HUES6 (cell line): ENCODE measurements around the gene CAPZB.
A peak's percentile ranks its signal among the peaks of the same experiment; 100 is the strongest.
"Not testable (repeated sequence)": the region's sequence is repeated elsewhere in the genome, so short reads cannot be mapped to it uniquely, and the experiment has no call there.

Source experiments
- H3K27ac ChIP-seq: 2 replicates; pipeline ENCODE4 v1.7.0; 2013; ENCODE audit warnings: low read depth, mild to moderate bottlenecking, low read length, inconsistent platforms
- H3K27me3 ChIP-seq: 2 replicates; pipeline ENCODE4 v1.6.1; 2013; ENCODE audit warnings: low read length; ENCODE audit not compliant: control insufficient read depth, insufficient read depth
- H3K36me3 ChIP-seq: 2 replicates; pipeline ENCODE4 v1.6.1; 2013; ENCODE audit warnings: low read length; ENCODE audit not compliant: control insufficient read depth, insufficient read depth
- H3K4me1 ChIP-seq: 2 replicates; pipeline ENCODE4 v1.6.1; 2013; ENCODE audit warnings: low read length; ENCODE audit not compliant: control insufficient read depth, insufficient read depth
- H3K4me3 ChIP-seq: 2 replicates; pipeline ENCODE4 v1.5.1; 2013; ENCODE audit warnings: low read depth, low read length
- H3K9ac ChIP-seq: one replicate; pipeline ENCODE4 v1.6.1; 2013; ENCODE audit warnings: mild to moderate bottlenecking, low read length
- H3K9me3 ChIP-seq: 2 replicates; pipeline ENCODE4 v1.6.1; 2013; ENCODE audit warnings: low read depth, low read length; ENCODE audit not compliant: control insufficient read depth, insufficient read depth

The CAPZB gene

GRCh38 chr1:19485362-19486187, at the start of gene CAPZB:
Gene CAPZB, minus strand, starts transcription at chr1:19485539. Its CDS starts 101 bp downstream, at chr1:19485438.
- Histone ChIP-seq H3K27ac (peak within 1 kb of the TSS; percentile 98), H3K36me3 (peaks cover 22% of the 10 kb centered on the region), H3K4me3 (peak within 1 kb of the TSS; percentile 99), H3K9me3 (no peaks in the 10 kb centered on the region), H3K4me1 (peaks cover 45% of the 10 kb centered on the region), H3K9ac (peak within 1 kb of the TSS; percentile 96), H3K27me3 (no peaks in the 10 kb centered on the region)

GRCh38 chr1:19534281-19534680, 48.9 kb upstream of the CAPZB start:
- Histone ChIP-seq H3K9me3 (peaks cover 18% of the 10 kb centered on the region), H3K27me3 (no peaks in the 10 kb centered on the region), H3K27ac (no peak overlapping the region), H3K4me3 (no peak overlapping the region), H3K9ac (no peak overlapping the region), H3K36me3 (no peaks in the 10 kb centered on the region), H3K4me1 (no peaks in the 10 kb centered on the region)

- Histone ChIP-seq H3K4me1 (no peaks in the 10 kb centered on the region), H3K36me3 (no peaks in the 10 kb centered on the region), H3K27ac (no peak overlapping the region), H3K9ac (no peak overlapping the region), H3K4me3 (no peak overlapping the region), H3K27me3 (no peaks in the 10 kb centered on the region), H3K9me3 (peaks cover 18% of the 10 kb centered on the region)
Measured at GRCh38 chr1:19533626-19534025, 48.3 kb upstream of the CAPZB start.

- Histone ChIP-seq H3K9ac (no peak overlapping the region), H3K4me3 (no peak overlapping the region), H3K9me3 (peaks cover 16% of the 10 kb centered on the region), H3K27ac (no peak overlapping the region), H3K4me1 (no peaks in the 10 kb centered on the region), H3K36me3 (no peaks in the 10 kb centered on the region), H3K27me3 (no peaks in the 10 kb centered on the region)
Measured at GRCh38 chr1:19532519-19532918, 47.2 kb upstream of the CAPZB start.

GRCh38 chr1:19529664-19530063, 44.3 kb upstream of the CAPZB start:
- Histone ChIP-seq H3K4me1 (no peaks in the 10 kb centered on the region), H3K27ac (no peak overlapping the region), H3K9me3 (peaks cover 6% of the 10 kb centered on the region; the same call in 1 of the 2 replicates), H3K36me3 (no peaks in the 10 kb centered on the region), H3K9ac (no peak overlapping the region), H3K27me3 (no peaks in the 10 kb centered on the region), H3K4me3 (no peak overlapping the region)

- no peaks in the 10 kb centered on the region for H3K27me3 ChIP-seq
- H3K36me3 ChIP-seq: no peaks in the 10 kb centered on the region
- peaks cover 6% of the 10 kb centered on the region; the same call in 1 of the 2 replicates for H3K9me3 ChIP-seq
- H3K9ac ChIP-seq: no peak overlapping the region
- H3K27ac ChIP-seq: no peak overlapping the region
- no peak overlapping the region for H3K4me3 ChIP-seq
- no peaks in the 10 kb centered on the region for H3K4me1 ChIP-seq
Measured at GRCh38 chr1:19528438-19528837, 43.1 kb upstream of the CAPZB start.

GRCh38 chr1:19525607-19526545, 40.5 kb upstream of the CAPZB start:
- no peaks in the 10 kb centered on the region for H3K36me3 ChIP-seq
- H3K4me1 ChIP-seq: no peaks in the 10 kb centered on the region
- no peaks in the 10 kb centered on the region for H3K27me3 ChIP-seq
- H3K27ac ChIP-seq: no peak overlapping the region
- H3K9me3 ChIP-seq: peaks cover 7% of the 10 kb centered on the region; the same call in 1 of the 2 replicates
- H3K9ac ChIP-seq: no peak overlapping the region
- no peak overlapping the region for H3K4me3 ChIP-seq

GRCh38 chr1:19524791-19525190, 39.5 kb upstream of the CAPZB start:
- Histone ChIP-seq H3K9me3 (peaks cover 7% of the 10 kb centered on the region; the same call in 1 of the 2 replicates), H3K27me3 (no peaks in the 10 kb centered on the region), H3K9ac (no peak overlapping the region), H3K36me3 (no peaks in the 10 kb centered on the region), H3K4me3 (no peak overlapping the region), H3K27ac (no peak overlapping the region), H3K4me1 (no peaks in the 10 kb centered on the region)

GRCh38 chr1:19522570-19522969, 37.2 kb upstream of the CAPZB start:
- not testable (repeated sequence) for H3K9me3 ChIP-seq, H3K9ac ChIP-seq, H3K27me3 ChIP-seq, H3K4me1 ChIP-seq, H3K36me3 ChIP-seq, H3K4me3 ChIP-seq, H3K27ac ChIP-seq

GRCh38 chr1:19521411-19521810, 36.1 kb upstream of the CAPZB start:
- H3K9ac ChIP-seq: no peak overlapping the region
- no peaks in the 10 kb centered on the region for H3K27me3 ChIP-seq
- no peaks in the 10 kb centered on the region for H3K36me3 ChIP-seq
- peaks cover 7% of the 10 kb centered on the region; the same call in 1 of the 2 replicates for H3K9me3 ChIP-seq
- H3K4me3 ChIP-seq: no peak overlapping the region
- H3K4me1 ChIP-seq: no peaks in the 10 kb centered on the region
- H3K27ac ChIP-seq: no peak overlapping the region

GRCh38 chr1:19517017-19517416, 31.7 kb upstream of the CAPZB start:
- Histone ChIP-seq H3K9me3 (peaks cover 7% of the 10 kb centered on the region; the same call in 1 of the 2 replicates), H3K9ac (no peak overlapping the region), H3K27ac (no peak overlapping the region), H3K4me1 (no peaks in the 10 kb centered on the region), H3K4me3 (no peak overlapping the region), H3K36me3 (no peaks in the 10 kb centered on the region), H3K27me3 (no peaks in the 10 kb centered on the region)
